Measurements from ENCODE around the gene NCK2.

Gene NCK2

DNA sequence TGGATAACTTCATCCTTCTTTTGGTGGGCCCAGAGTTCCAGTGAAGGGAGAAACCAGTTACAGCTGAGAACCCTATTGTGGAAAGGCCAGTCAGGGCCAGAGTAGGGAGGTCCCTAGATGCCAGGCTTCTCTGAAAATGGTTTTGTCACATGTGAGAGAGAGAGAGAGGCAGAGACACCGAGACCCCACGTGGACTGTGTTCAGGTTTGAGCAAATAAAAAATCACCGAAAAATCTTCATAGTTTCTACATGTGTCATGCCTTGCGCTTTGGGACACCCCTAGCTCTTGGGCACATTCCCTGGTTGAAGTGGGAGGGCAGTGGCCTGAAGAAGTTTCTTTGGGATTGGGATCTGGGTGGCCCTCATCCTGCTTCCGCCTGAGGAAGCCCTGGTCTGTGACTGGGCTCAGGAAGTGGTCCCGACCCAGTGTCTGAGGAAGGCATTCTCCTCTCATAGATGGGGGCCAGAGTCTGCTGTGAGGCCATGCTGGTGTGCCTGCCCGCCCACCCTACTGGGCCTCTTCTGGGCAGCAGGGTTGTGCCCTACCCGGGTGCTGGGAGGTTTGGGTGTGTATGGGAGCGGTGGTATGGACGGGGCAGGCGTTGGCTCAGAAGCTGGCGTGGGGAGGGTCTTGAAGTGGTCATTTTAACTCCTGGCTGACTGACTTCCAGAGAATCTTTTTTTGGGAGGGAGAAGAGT is 16.1 kb downstream of the NCK2 start:
- TF ChIP-seq CTCF (IDR thresholded peaks at IDR 0.05; ENCODE audit: low read depth, low read length, missing control alignments) = no peak
- no peak overlapping the region for H3K4me3 ChIP-seq (ENCODE audit: low read depth, low read length)
- DNase-seq (ENCODE audit: low read depth) = no peak

GRCh38 chr2:105761931-105762515 is 17.3 kb downstream of the NCK2 start:
- DNase-seq (ENCODE audit: low read depth) = no peak
- TF ChIP-seq CTCF (IDR thresholded peaks at IDR 0.05; ENCODE audit: low read depth, low read length, missing control alignments) = no peak

DNA sequence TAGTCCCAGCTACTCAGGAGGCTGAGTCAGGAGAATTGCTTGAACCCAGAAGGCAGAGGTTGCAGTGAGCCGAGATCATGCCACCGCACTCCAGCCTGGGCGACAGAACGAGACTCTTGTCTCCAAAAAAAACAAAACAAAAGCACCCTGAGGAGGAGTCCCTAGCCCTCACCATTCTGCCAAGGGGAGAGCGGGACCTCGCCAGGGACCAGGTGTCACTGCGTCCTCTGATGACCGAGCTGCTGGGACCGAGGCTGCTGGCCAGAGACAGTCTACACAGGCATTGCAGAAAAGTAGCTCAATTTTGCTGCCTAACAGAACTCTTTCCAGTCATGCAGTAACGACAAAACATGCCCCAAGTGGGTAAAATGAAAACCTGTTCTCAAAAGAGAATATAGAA is 18.4 kb downstream of the NCK2 start:
- DNase-seq (ENCODE audit: low read depth) = no peak
- no peak overlapping the region for H3K4me3 ChIP-seq (ENCODE audit: low read depth, low read length)
- no peak for TF ChIP-seq CTCF (IDR thresholded peaks at IDR 0.05; ENCODE audit: low read depth, low read length, missing control alignments)

More at GRCh38 chr2:105761931-105762515, 17.3 kb downstream of the NCK2 start:
- H3K4me3 ChIP-seq (ENCODE audit: low read depth, low read length) = no peak overlapping the region

DNA sequence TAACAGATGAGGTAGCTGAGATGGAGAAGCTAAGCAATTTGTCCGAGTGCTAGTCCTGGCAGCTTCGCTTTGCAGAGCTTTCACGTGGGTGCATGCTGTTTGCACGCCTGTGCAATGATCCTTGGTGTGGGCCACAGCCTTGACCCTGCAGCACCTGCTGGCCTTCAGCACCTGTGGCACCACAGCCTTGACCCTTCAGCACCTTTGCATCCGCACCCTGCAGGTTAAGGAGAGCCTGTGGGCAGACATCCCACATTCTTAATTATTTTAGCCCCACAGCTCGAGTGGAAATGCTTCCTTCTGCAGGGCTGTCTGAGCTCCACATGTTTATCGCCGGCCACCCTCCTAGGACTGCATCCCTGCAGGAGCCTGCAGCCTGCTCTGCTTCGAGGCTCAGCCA is 19.3 kb downstream of the NCK2 start:
- no peak overlapping the region for H3K4me3 ChIP-seq (ENCODE audit: low read depth, low read length)
- no peak for DNase-seq (ENCODE audit: low read depth)
- no peak for TF ChIP-seq CTCF (IDR thresholded peaks at IDR 0.05; ENCODE audit: low read depth, low read length, missing control alignments)

DNA sequence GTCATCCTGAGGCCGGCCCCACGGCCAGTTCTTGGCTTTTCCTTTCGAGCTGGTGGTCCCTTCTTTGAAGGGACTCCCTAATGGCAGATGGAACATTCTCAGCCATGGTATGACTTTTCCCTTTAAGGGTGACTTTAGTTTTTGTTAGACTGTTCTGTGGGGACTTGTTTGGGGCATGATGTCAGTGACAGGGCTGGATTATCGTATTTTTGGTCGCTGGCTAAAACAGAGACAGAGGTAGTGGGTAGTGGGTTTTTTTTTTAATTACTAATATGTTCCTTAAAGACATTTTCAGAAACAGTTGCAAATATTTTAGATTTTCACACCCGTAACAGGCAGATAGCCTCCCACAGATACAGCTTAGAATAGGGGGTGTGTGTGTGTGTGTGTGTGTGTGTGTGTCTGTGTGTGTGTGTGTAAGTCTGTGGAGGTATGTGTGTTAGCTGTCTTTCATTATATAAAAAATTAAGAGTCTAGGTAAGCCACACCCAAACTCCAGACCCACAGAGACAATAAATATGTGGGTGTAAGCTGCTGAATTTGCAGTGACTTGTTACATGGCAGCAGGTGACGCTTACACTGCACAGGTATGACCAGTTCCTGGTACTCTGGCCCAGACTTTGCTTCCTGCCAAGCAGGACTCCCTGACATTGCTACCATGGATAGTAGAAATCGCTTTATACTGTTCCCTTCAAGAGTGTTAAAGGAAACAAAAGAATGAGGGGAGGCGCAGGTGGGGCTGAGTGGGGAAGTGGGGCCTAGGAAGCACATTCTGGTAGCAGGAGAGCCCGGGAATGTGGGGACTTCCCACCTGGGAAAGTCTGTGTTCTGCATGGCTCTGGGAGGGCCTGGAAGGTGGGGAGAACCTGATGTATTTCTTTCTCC is 20.9 kb downstream of the NCK2 start:
- DNase-seq (ENCODE audit: low read depth) = no peak
- TF ChIP-seq CTCF (IDR thresholded peaks at IDR 0.05; ENCODE audit: low read depth, low read length, missing control alignments) = no peak
- no peak overlapping the region for H3K4me3 ChIP-seq (ENCODE audit: low read depth, low read length)

DNA sequence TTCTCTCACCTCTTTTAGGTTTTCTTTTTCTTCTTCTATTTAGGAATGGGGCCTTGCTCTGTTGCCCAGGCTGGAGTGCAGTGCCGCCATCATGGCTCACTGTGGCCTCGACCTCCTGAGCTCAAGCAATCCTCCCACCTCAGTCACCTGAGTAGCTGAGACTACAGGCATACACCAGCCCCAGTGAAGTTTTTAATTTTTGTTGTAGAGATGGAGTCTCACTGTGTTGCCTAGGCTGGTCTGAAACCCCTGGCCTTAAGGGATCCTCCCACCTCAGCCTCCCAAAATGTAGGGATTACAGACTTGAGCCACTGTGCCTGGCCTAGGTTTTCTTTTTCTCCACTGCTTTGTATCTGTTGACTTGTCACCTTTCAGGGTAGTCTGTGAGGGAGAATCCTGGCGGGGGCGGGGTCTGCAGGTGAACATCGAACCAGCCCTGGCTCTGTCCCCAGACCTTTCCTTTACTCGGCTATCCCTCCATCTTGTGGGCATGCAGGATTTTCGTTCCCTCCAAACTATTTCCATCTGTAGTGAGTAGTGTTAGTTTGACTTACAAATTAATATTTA is 21.7 kb downstream of the NCK2 start:
- DNase-seq (ENCODE audit: low read depth) = no peak
- H3K4me3 ChIP-seq (ENCODE audit: low read depth, low read length) = no peak overlapping the region
- TF ChIP-seq CTCF (IDR thresholded peaks at IDR 0.05; ENCODE audit: low read depth, low read length, missing control alignments) = no peak
